H1 (cell line): ENCODE data around the gene KANTR.

Source experiments
- JUN ChIP-seq: IDR thresholded peaks from 2 replicates; pipeline ENCODE4 v1.6.1; 2011; ENCODE audit warnings: low read depth, mild to moderate bottlenecking, improper control_type of control experiment, low read length
- KDM1A ChIP-seq: fragments of 200-600, 300-600 bp; sonication (generic); IDR thresholded peaks from 2 replicates; pipeline ENCODE4 v1.7.1; 2016; ENCODE audit warnings: mild to moderate bottlenecking, low read length, borderline replicate concordance
- POLR2A ChIP-seq, 2 experiments: IDR thresholded peaks; 1 replicate in 1 of 2; 2 replicates in 1 of 2; pipeline ENCODE4 v1.6.1; 2011; ENCODE audit warnings: low read depth in 2 of 2, low read length in 2 of 2, mild to moderate bottlenecking in 2 of 2; ENCODE audit errors: control extremely low read depth in 1 of 2
- POLR2AphosphoS5 ChIP-seq: IDR thresholded peaks from 2 replicates; pipeline ENCODE4 v1.6.1; 2011; ENCODE audit warnings: low read depth, low read length
- SRF ChIP-seq: IDR thresholded peaks from 2 replicates; pipeline ENCODE4 v1.6.1; 2011; ENCODE audit warnings: mild to moderate bottlenecking, low read depth, low read length, moderate library complexity
- TAF1 ChIP-seq: IDR thresholded peaks from 2 replicates; pipeline ENCODE4 v1.6.1; 2011; ENCODE audit warnings: mild to moderate bottlenecking, low read depth, low read length
- TF ChIP-seq, protein P1 (sequence below), 3 experiments: IDR thresholded peaks; 1 replicate in 2 of 3; 2 replicates in 1 of 3; pipeline versions ENCODE4 v1.5.1 to v1.6.1; 2011; ENCODE audit warnings: low read length in 3 of 3, mild to moderate bottlenecking in 3 of 3, inconsistent platforms in 2 of 3, low read depth in 1 of 3, moderate library complexity in 1 of 3; ENCODE audit not compliant: insufficient read depth in 1 of 3; ENCODE audit errors: control extremely low read depth in 1 of 3
- TF ChIP-seq, protein P2 (sequence below): IDR thresholded peaks from 2 replicates; pipeline ENCODE4 v1.6.1; 2012; ENCODE audit warnings: inconsistent platforms

DNA sequence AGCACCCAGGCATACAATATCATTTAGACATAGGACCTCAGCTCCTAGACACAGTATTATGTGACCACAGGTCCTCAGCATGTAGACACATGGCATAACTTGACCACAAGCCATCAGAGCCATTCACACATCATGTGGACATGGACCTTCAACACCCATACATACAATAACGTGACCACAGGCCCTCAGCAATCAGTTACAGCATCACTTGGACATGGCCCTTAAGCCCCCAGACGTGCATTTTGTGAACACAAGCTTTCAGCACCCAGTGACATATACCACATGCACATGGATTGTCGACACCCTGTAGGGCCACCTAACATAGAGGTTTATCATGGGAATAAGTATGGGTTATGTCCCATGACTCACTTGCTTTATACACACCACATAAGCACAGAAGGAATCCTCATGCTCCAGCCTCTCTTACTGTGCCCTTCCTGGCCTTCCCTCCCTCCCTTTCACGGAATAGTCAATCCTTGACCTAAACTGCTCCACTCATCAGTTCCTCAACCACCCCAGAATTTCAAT is 9.8 kb upstream of the KANTR start:
- no peak; a peak in 1 of 3 replicates for TF ChIP-seq POLR2A (IDR thresholded peaks at IDR 0.05; ENCODE audit: control extremely low read depth in 1 of 2, low read depth in 2 of 2, low read length in 2 of 2)
- no peak for TF ChIP-seq TAF1
- TF ChIP-seq, protein P1, sequence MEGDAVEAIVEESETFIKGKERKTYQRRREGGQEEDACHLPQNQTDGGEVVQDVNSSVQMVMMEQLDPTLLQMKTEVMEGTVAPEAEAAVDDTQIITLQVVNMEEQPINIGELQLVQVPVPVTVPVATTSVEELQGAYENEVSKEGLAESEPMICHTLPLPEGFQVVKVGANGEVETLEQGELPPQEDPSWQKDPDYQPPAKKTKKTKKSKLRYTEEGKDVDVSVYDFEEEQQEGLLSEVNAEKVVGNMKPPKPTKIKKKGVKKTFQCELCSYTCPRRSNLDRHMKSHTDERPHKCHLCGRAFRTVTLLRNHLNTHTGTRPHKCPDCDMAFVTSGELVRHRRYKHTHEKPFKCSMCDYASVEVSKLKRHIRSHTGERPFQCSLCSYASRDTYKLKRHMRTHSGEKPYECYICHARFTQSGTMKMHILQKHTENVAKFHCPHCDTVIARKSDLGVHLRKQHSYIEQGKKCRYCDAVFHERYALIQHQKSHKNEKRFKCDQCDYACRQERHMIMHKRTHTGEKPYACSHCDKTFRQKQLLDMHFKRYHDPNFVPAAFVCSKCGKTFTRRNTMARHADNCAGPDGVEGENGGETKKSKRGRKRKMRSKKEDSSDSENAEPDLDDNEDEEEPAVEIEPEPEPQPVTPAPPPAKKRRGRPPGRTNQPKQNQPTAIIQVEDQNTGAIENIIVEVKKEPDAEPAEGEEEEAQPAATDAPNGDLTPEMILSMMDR (IDR thresholded peaks at IDR 0.05; ENCODE audit: control extremely low read depth in 1 of 3, insufficient read depth in 1 of 3, low read depth in 1 of 3, low read length in 3 of 3): no peak
- TF ChIP-seq, protein P2, sequence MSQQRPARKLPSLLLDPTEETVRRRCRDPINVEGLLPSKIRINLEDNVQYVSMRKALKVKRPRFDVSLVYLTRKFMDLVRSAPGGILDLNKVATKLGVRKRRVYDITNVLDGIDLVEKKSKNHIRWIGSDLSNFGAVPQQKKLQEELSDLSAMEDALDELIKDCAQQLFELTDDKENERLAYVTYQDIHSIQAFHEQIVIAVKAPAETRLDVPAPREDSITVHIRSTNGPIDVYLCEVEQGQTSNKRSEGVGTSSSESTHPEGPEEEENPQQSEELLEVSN: no peak
- no peak for TF ChIP-seq SRF
- 0 out of 2 replicates have a peak, but pooled peaks have one; percentile 20 for TF ChIP-seq POLR2AphosphoS5
- no peak for TF ChIP-seq JUN
- TF ChIP-seq KDM1A: no peak
